Measurements from ENCODE around the gene TENM3. TPM values are rescaled to one million over a fixed set of nuclear protein-coding genes. Genes with fewer than 3 reads are reported as not detected.

Gene TENM3
- total RNA-seq, 1 donor from 2014 or later, result 2.8 TPM

GRCh38 chr4:182688081-182688480 is 444.9 kb downstream of the TENM3 start:
- Histone ChIP-seq H3K9me3 (no peaks in the 10 kb centered on the region), H3K4me1 (no peaks in the 10 kb centered on the region), H3K27ac (no peak overlapping the region), H3K27me3 (no peaks in the 10 kb centered on the region), H3K4me3 (no peak overlapping the region), H3K36me3 (no peaks in the 10 kb centered on the region)
- intact Hi-C loops (cut with DNase I), result no loop called here
- no peak for TF ChIP-seq CTCF (IDR thresholded peaks at IDR 0.05)
- DNase-seq (ENCODE audit: low spot score in 2 of 2), result no peak

- intact Hi-C loops (cut with DNase I), result no loop called here
- Histone ChIP-seq H3K36me3 (no peaks in the 10 kb centered on the region), H3K9me3 (no peaks in the 10 kb centered on the region), H3K27me3 (no peaks in the 10 kb centered on the region), H3K4me1 (no peaks in the 10 kb centered on the region), H3K27ac (no peak overlapping the region), H3K4me3 (no peak overlapping the region)
- TF ChIP-seq CTCF (IDR thresholded peaks at IDR 0.05), result no peak
- no peak for DNase-seq (ENCODE audit: low spot score in 2 of 2)
These were observed 451.3 kb downstream of the TENM3 start for GRCh38 chr4:182694551-182694950.

GRCh38 chr4:182695009-182695408 is 451.8 kb downstream of the TENM3 start:
- intact Hi-C loops (cut with DNase I), result no loop called here

GRCh38 chr4:182695842-182696241 is 452.6 kb downstream of the TENM3 start:
- no peak for TF ChIP-seq CTCF (IDR thresholded peaks at IDR 0.05)
- no peaks in the 10 kb centered on the region for H3K9me3 ChIP-seq
- H3K36me3 ChIP-seq, result no peaks in the 10 kb centered on the region
- no peak overlapping the region for H3K27ac ChIP-seq
- no peaks in the 10 kb centered on the region for H3K4me1 ChIP-seq
- H3K27me3 ChIP-seq, result no peaks in the 10 kb centered on the region
- intact Hi-C loops (cut with DNase I), result no loop called here
- no peak overlapping the region for H3K4me3 ChIP-seq
- no peak for DNase-seq (ENCODE audit: low spot score in 2 of 2)

More at GRCh38 chr4:182695009-182695408, 451.8 kb downstream of the TENM3 start:
- Histone ChIP-seq H3K36me3 (no peaks in the 10 kb centered on the region), H3K9me3 (no peaks in the 10 kb centered on the region), H3K27ac (no peak overlapping the region), H3K27me3 (no peaks in the 10 kb centered on the region), H3K4me3 (no peak overlapping the region), H3K4me1 (no peaks in the 10 kb centered on the region)
- TF ChIP-seq CTCF (IDR thresholded peaks at IDR 0.05), result no peak
- DNase-seq (ENCODE audit: low spot score in 2 of 2), result no peak

GRCh38 chr4:182697094-182697493 is 453.9 kb downstream of the TENM3 start:
- no peaks in the 10 kb centered on the region for H3K27me3 ChIP-seq
- no peak for TF ChIP-seq CTCF (IDR thresholded peaks at IDR 0.05)
- intact Hi-C loops (cut with DNase I), result no loop called here
- H3K9me3 ChIP-seq, result no peaks in the 10 kb centered on the region
- no peak for DNase-seq (ENCODE audit: low spot score in 2 of 2)
- no peak overlapping the region for H3K27ac ChIP-seq
- no peaks in the 10 kb centered on the region for H3K4me1 ChIP-seq
- no peaks in the 10 kb centered on the region for H3K36me3 ChIP-seq
- H3K4me3 ChIP-seq, result no peak overlapping the region

GRCh38 chr4:182698212-182698611 is 455.0 kb downstream of the TENM3 start:
- H3K27me3 ChIP-seq, result no peaks in the 10 kb centered on the region
- H3K4me3 ChIP-seq, result no peak overlapping the region
- H3K27ac ChIP-seq, result no peak overlapping the region
- no peaks in the 10 kb centered on the region for H3K9me3 ChIP-seq
- intact Hi-C loops (cut with DNase I), result no loop called here
- H3K4me1 ChIP-seq, result no peaks in the 10 kb centered on the region
- no peak for DNase-seq (ENCODE audit: low spot score in 2 of 2)
- H3K36me3 ChIP-seq, result no peaks in the 10 kb centered on the region
- no peak for TF ChIP-seq CTCF (IDR thresholded peaks at IDR 0.05)

All from ascending aorta (tissue), 2 donors.